GM18511 (cell line): ENCODE results near the gene KLKB1.

Experiments
- ATAC-seq: cut with Tn5 transposase; IDR thresholded peaks from one replicate; pipeline ENCODE4 v1.9.1; 2021; ENCODE audit warnings: mild to moderate bottlenecking, moderate library complexity; ENCODE audit not compliant: unreplicated experiment

The KLKB1 gene

DNA sequence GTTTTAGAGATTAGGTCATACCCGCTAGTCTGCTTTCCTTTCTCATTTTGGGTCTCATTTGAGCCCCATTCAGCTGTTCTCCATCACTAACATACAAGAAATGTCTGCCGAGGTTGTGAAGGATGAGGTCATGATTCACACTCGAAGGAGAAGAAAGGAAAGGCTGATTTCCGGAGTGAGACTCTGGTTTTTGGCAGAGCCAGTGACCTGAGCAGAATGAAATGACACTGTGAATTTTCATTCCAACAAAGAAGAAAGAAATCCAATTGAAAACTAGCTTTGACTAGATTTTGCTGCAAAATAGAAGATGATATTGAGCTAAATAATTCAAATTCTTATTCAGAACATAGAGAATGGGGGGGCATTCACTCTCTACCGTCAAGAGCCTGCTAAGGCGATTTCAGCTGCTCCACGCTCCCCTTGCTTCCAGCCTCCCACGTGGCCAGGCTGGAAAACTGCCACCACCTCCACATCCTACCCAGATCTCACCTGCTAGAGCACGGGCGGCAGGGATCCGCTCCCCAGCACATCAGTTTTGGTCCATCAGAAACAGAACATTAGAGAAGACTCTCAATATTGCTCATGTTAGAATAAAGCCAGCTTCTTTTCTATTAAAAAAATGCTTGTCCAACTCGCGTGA, 77.7 kb downstream of the KLKB1 start:
- ATAC-seq: no peak

DNA sequence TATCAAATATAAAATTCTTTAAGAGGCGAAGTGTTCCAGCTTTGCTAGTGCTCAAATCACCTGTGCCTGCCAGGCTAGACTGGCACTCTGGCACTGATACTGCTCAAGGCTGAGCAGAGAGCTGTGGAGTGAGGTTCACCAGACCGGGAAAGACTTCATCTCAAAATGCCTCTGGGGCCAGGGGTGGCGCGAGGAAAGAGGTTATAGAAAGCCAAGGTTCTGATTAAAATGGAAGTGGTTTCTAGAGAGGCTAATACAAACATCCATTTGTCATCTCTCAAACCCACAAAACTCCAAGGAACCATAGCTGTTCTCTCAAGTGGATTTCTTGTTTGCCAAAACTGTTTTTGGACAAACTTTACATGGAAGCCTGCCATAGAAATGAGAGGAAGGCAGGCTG, 80.2 kb downstream of the KLKB1 start:
- no peak for ATAC-seq

- no peak for ATAC-seq
These were observed 80.6 kb downstream of the KLKB1 start for GRCh38 chr4:186307916-186308315.
